IMR-90 (cell line): ENCODE data around the gene ZNF574. TPM values are rescaled to one million over a fixed set of nuclear protein-coding genes. Genes with fewer than 3 reads are reported as not detected.

Experiments used
- ATAC-seq: fragments of 200-7000 bp; cut with Tn5 transposase; 2 replicates; pipeline ENCODE4 v1.9.1; 2020; ENCODE audit warnings: low read depth, mild to moderate bottlenecking, moderate library complexity
- BruUV-seq: library from RNA; stranded (reverse); fragments of 400-500 nt; replicated peaks from 2 replicates; lab custom pipeline; 2021; lab: Mats Ljungman, UMichigan
- CTCF ChIA-PET: fragments of 300-600 bp; formaldehyde crosslinking; extraction: SDS; loops from one replicate; lab custom pipeline; 2021; ENCODE audit warnings: antibody characterized with exemption; lab: Yijun Ruan, JAX
- POLR2A ChIA-PET: fragments of 300-600 bp; sonication (Branson Sonifier 250); formaldehyde crosslinking; loops from one replicate; lab custom pipeline; 2022; ENCODE audit warnings: antibody characterized with exemption; ENCODE audit not compliant: unreplicated experiment; lab: Charles Lee
- DNase-seq: peaks from one replicate; pipeline ENCODE4 v3.0.0; 2013
- H2AFZ ChIP-seq: replicated peaks from 2 replicates; pipeline ENCODE3; 2013; ENCODE audit warnings: low read length, mild to moderate bottlenecking; ENCODE audit not compliant: poor library complexity
- H2AK5ac ChIP-seq: 2 replicates; pipeline ENCODE4 v1.6.1; 2013; ENCODE audit warnings: low read depth, low read length, inconsistent platforms
- H2AK9ac ChIP-seq: replicated peaks from 2 replicates; pipeline ENCODE3; 2013; ENCODE audit warnings: mild to moderate bottlenecking, low read depth, low read length, moderate library complexity; ENCODE audit not compliant: poor library complexity
- H2BK120ac ChIP-seq: 2 replicates; pipeline ENCODE4 v1.6.1; 2013; ENCODE audit warnings: low read depth, low read length, inconsistent platforms
- H2BK15ac ChIP-seq: 3 replicates; pipeline ENCODE4 v1.6.1; 2013; ENCODE audit warnings: low read depth, low read length, inconsistent platforms
- H2BK20ac ChIP-seq: 2 replicates; pipeline ENCODE4 v1.6.1; 2013; ENCODE audit warnings: low read depth, mild to moderate bottlenecking, inconsistent platforms, low read length, moderate library complexity
- H2BK5ac ChIP-seq: 2 replicates; pipeline ENCODE4 v1.6.1; 2013; ENCODE audit warnings: mild to moderate bottlenecking, low read depth, low read length, inconsistent platforms; ENCODE audit not compliant: poor library complexity, severe bottlenecking
- H3K14ac ChIP-seq: replicated peaks from 2 replicates; pipeline ENCODE4 v1.6.1; 2013; ENCODE audit warnings: low read depth, low read length, inconsistent platforms
- H3K18ac ChIP-seq: 2 replicates; pipeline ENCODE4 v1.6.1; 2013; ENCODE audit warnings: low read depth, low read length, control low read depth
- H3K23ac ChIP-seq: 2 replicates; pipeline ENCODE4 v1.6.1; 2013; ENCODE audit warnings: low read depth, low read length, inconsistent platforms
- H3K27ac ChIP-seq: 2 replicates; pipeline ENCODE4 v1.5.1; 2013; ENCODE audit warnings: mild to moderate bottlenecking, control low read depth, low read length; ENCODE audit not compliant: insufficient read depth
- H3K27me3 ChIP-seq: 2 replicates; pipeline ENCODE4 v1.6.1; 2013; ENCODE audit warnings: low read length; ENCODE audit not compliant: control insufficient read depth, insufficient read depth
- H3K36me3 ChIP-seq: 2 replicates; pipeline ENCODE4 v1.6.1; 2013; ENCODE audit warnings: low read length, mixed read lengths; ENCODE audit not compliant: control insufficient read depth, insufficient read depth
- H3K4ac ChIP-seq: 2 replicates; pipeline ENCODE4 v1.6.1; 2013; ENCODE audit warnings: low read depth, low read length, inconsistent platforms
- H3K4me1 ChIP-seq: 2 replicates; pipeline ENCODE4 v1.6.1; 2013; ENCODE audit warnings: low read length, mixed read lengths; ENCODE audit not compliant: control insufficient read depth, insufficient read depth
- H3K4me2 ChIP-seq: 2 replicates; pipeline ENCODE4 v1.6.1; 2013; ENCODE audit warnings: low read depth, mild to moderate bottlenecking, control low read depth, low read length, moderate library complexity
- H3K4me3 ChIP-seq: 2 replicates; pipeline ENCODE4 v1.5.1; 2013; ENCODE audit warnings: low read depth, mild to moderate bottlenecking, control low read depth, low read length, moderate library complexity; ENCODE audit not compliant: insufficient read depth
- H3K56ac ChIP-seq: 2 replicates; pipeline ENCODE4 v1.6.1; 2013; ENCODE audit warnings: low read length, inconsistent platforms; ENCODE audit not compliant: insufficient read depth; ENCODE audit errors: extremely low read depth
- H3K79me1 ChIP-seq, 2 experiments: 2 replicates each; pipeline ENCODE4 v1.6.1; 2013; ENCODE audit warnings: low read length in 2 of 2, inconsistent platforms in 1 of 2, low read depth in 1 of 2
- H3K9ac ChIP-seq: 2 replicates; pipeline ENCODE4 v1.6.1; 2013; ENCODE audit warnings: low read depth, low read length, control low read depth
- H3K9me1 ChIP-seq: 2 replicates; pipeline ENCODE4 v1.6.1; 2013; ENCODE audit warnings: low read length, inconsistent platforms; ENCODE audit not compliant: insufficient read depth
- H3K9me3 ChIP-seq: 2 replicates; pipeline ENCODE4 v1.6.1; 2013; ENCODE audit warnings: low read length; ENCODE audit not compliant: control insufficient read depth, insufficient read depth
- H4K20me1 ChIP-seq: 2 replicates; pipeline ENCODE4 v1.6.1; 2013; ENCODE audit warnings: low read length, inconsistent platforms; ENCODE audit not compliant: insufficient read depth
- H4K5ac ChIP-seq: 2 replicates; pipeline ENCODE4 v1.6.1; 2013; ENCODE audit warnings: mild to moderate bottlenecking, low read depth, low read length, control low read depth
- H4K8ac ChIP-seq, 2 experiments: 2 replicates each; pipeline ENCODE4 v1.6.1; 2013; ENCODE audit warnings: low read depth in 2 of 2, low read length in 2 of 2, control low read depth in 1 of 2, inconsistent platforms in 1 of 2
- H4K91ac ChIP-seq: 2 replicates; pipeline ENCODE4 v1.6.1; 2013; ENCODE audit warnings: low read depth, low read length, inconsistent platforms; ENCODE audit not compliant: insufficient read depth
- NFE2L2 ChIP-seq: fragments of 150-350 bp; IDR thresholded peaks from 2 replicates; pipeline ENCODE4 v1.6.1; 2016; ENCODE audit warnings: low read depth, mild to moderate bottlenecking, low read length
- RFX5 ChIP-seq: IDR thresholded peaks from 2 replicates; pipeline ENCODE4 v1.8.0; 2012; ENCODE audit warnings: low read depth, mild to moderate bottlenecking, low read length, moderate library complexity
- WGBS, 2 experiments: methylation state at CpG; one replicate each; pipeline versions ENCODE4 v1.1.5 to v1.1.7; 2013; ENCODE audit warnings: missing lambda C conversion rate in 2 of 2; ENCODE audit not compliant: insufficient read length in 1 of 2; ENCODE audit errors: extremely low coverage in 2 of 2; 5-methylcytosine and 5-hydroxymethylcytosine counted together
- dilution Hi-C: fragments of 300-500 bp; cut with HindIII; formaldehyde crosslinking; loops from one replicate; pipeline ENCODE4 v1.14.3; 2018; ENCODE audit warnings: low sequenced_read_pairs; ENCODE audit not compliant: unreplicated experiment
- in situ Hi-C: fragments of 300-500 bp; cut with MboI; formaldehyde crosslinking; loops from 3 replicates; pipeline ENCODE4 v1.14.3; 2019; ENCODE audit warnings: low sequenced_read_pairs, inconsistent platforms, mixed read lengths
- intact Hi-C: fragments of 100-400 bp; cut with micrococcal nuclease; formaldehyde crosslinking; loops from 2 replicates; pipeline ENCODE4 v1.10.0; 2022
- polyA plus RNA-seq, 3 experiments: library from polyadenylated mRNA; depleted of rRNA; stranded (reverse); fragments of >200 nt; gene quantifications; 2 replicates each; pipeline ENCODE4 v1.2.3, GENCODE V29; 2012; ENCODE audit warnings: low replicate concordance in 1 of 3
- total RNA-seq: library from RNA; depleted of rRNA; stranded (reverse); fragments of >200 nt; gene quantifications from 2 replicates; pipeline ENCODE4 v1.2.3, GENCODE V29; 2012

ZNF574 gene
- total and polyA plus RNA-seq, 2 of the 4 experiments (the other 2 are of a cell fraction) = 8.1 to 14.1 TPM

DNA sequence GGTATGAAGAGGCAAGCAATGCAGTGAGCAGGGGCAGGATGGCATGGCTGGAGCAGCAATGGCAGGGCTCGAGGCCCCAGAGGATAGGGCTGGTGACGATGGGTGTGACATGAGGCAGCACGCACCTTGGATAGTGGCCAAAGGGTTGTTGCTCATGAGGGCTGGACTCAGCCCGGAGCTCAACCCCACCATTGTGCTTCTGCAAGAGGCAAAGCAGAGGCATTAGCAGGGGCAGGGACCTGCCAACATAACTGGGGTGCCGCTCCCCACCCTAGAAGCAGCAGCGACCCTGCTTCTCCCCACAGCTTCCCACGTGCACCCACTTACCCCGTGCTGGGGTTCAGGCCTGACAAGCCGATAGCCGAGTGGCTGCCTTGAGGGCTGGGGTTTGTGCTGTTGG, 15.8 kb downstream of the ZNF574 start:
- H3K4ac ChIP-seq = no peak overlapping the region
- intact Hi-C loops (no loop called here), in situ Hi-C loops (no loop called here), dilution Hi-C loops (no loop called here)
- no peak overlapping the region for H3K14ac ChIP-seq
- no peak overlapping the region for H4K5ac ChIP-seq
- H2AK9ac ChIP-seq = peak overlapping the region; percentile 3
- H3K27me3 ChIP-seq = no peaks in the 10 kb centered on the region; the same call in 1 of the 2 replicates
- no peak overlapping the region for H2BK15ac ChIP-seq
- H3K18ac ChIP-seq = no peak overlapping the region
- peaks cover 12% of the 10 kb centered on the region for H3K4me1 ChIP-seq
- no peak overlapping the region for H3K4me2 ChIP-seq
- no peaks in the 10 kb centered on the region for H4K20me1 ChIP-seq
- TF ChIP-seq RFX5 = no peak
- no peak for TF ChIP-seq NFE2L2
- peaks cover 10% of the 10 kb centered on the region for H3K9me1 ChIP-seq
- H3K9ac ChIP-seq = no peak overlapping the region
- 0 out of 4 replicates have a peak overlapping the region, but pooled peaks of 1 of the 2 experiments have one; percentile 6 for H4K8ac ChIP-seq
- H3K4me3 ChIP-seq = no peak overlapping the region
- no peak overlapping the region for H2BK120ac ChIP-seq
- peak; percentile 64 for DNase-seq
- 0 out of 2 replicates have a peak overlapping the region, but pooled peaks have one; percentile 32 for H4K91ac ChIP-seq
- H3K79me1 ChIP-seq = peaks cover 0 to 15% of the 10 kb centered on the region in 2 experiments; a peak in 2 of 4 replicates
- peak overlapping the region; percentile 85 for H2AK5ac ChIP-seq
- H3K56ac ChIP-seq = no peak overlapping the region
- no peak overlapping the region for H2BK5ac ChIP-seq
- H3K23ac ChIP-seq = no peak overlapping the region
- POLR2A ChIA-PET = no interaction called here
- WGBS, 2 experiments = no CpG with 5 or more reads among the region's 10 CpGs
- no peak overlapping the region for H3K27ac ChIP-seq
- H2AFZ ChIP-seq = no peak overlapping the region
- ATAC-seq = peak; percentile 19; the same call in 1 of the 2 replicates
- CTCF ChIA-PET = no interaction called here
- BruUV-seq = no TSS peak
- no peaks in the 10 kb centered on the region for H3K9me3 ChIP-seq
- no peaks in the 10 kb centered on the region for H3K36me3 ChIP-seq
- H2BK20ac ChIP-seq = no peak overlapping the region
